Fibroblast of skin of right biceps (primary cell): ENCODE data around the gene SPAG9.
"Not testable (repeated sequence)": the region's sequence is repeated elsewhere in the genome, so short reads cannot be mapped to it uniquely, and the experiment has no call there.

Source experiments
- DNase-seq: peaks from one replicate; pipeline ENCODE4 v3.0.0-alpha.2; 2013

SPAG9 gene

GRCh38 chr17:50949989-50950877 lies 170.4 kb downstream of the SPAG9 start:
- peak; percentile 92 for DNase-seq

- DNase-seq: no peak
Observed at GRCh38 chr17:50949128-50949988, 171.3 kb downstream of the SPAG9 start.

DNA sequence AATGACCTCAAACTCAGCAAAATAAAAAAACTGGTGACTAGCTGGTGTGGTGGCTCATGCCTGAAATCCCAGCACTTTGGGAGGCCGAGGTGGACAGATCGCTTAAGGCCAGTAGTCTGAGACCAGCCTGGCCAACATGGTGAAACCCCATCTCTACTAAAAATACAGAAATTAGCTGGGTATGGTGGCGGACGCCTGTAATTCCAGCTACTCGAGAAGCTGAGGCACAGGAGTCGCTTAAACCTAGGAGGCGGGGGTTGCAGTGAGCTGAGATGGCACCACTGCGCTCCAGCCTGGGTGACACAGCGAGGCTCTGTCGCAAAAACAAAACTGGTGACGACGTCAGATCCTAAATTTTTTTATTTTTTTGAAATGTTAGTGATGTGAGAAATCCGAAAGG lies 172.0 kb downstream of the SPAG9 start:
- DNase-seq: no peak

- no peak for DNase-seq
Observed at GRCh38 chr17:50947782-50948543, 172.7 kb downstream of the SPAG9 start.

DNA sequence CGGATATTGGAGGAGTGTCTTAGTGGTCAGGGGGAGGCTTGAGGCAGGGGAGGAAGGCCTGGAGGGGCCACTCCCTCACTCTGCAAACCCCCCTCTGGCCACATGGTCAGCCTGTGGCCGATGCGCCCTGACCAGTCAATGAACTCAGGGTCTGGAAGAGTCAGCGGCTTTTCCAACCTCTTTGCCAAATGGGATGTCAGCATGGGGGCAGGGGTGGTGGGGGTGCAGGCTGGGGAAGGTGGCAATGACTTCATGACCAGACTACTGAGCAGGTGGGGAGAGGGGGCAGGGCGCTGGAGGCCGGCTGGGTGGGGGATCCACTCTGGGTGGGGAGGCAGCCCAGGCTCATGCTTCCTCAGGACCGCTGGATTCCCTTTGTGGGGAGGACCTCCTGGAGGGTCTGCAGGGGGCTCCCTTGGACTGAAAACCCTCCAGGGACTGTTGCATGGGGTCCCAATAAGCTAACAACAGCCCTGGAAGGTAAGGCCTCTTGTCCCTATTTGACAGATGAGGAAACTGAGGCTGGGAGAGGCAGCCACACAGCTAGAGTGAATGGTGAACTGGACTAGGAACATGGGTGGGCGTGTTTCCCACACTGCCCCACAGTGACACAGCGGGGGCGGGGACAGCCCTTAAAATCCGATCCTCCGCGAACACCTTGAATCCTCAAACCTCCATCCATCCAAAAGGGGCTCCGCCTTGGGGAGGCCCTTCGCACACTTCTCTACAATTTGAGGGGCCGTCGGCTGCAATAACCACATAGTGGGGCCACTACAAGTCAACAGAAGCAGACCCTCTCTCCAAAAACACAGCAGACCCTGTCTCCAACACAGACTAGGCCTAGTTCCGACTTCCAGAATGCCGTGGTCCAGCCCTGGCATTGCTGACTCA lies 173.5 kb downstream of the SPAG9 start:
- no peak for DNase-seq

GRCh38 chr17:50946223-50946890 lies 174.3 kb downstream of the SPAG9 start:
- DNase-seq: no peak

DNA sequence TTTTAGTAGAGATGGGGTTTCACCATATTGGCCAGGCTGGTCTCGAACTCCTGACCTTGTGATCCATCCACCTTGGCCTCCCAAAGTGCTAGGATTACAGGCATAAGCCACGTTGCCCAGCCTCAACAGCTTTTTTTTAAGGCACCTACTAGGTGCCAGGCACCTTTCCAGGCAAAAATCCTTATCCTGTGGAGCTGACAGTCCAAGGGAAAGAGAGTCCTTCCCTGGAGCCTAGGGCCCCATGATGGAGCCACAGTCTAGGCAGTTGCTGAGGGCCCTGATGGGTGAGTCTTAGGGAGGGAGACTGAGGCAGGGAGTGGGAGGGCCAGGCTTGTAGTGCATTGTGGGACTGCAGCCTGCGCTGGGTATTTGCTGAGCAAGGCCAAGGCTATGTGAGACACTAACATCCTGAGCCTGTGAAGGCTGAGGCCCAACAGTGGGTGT lies 174.9 kb downstream of the SPAG9 start:
- DNase-seq: no peak

- DNase-seq: no peak
Observed at GRCh38 chr17:50944902-50945720, 175.6 kb downstream of the SPAG9 start.

GRCh38 chr17:50944054-50944901 lies 176.4 kb downstream of the SPAG9 start:
- peak; percentile 67 for DNase-seq

DNA sequence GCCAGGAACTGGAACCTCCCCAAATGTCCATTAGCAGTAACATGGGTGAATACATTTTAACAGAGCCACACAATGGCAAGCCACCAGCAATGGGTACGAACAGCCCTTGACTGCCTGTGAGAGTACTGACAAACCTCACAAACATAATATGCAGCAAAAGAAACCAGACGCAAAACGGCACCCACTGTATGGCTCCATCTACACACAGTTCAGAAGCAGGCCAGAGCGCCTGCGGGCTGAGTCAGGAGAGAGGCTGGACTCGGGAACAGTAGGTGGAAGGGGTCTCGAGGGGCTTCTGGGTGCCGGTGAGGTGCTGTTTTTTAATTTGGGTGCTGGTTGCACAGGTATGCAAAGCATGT lies 177.1 kb downstream of the SPAG9 start:
- DNase-seq: no peak

- not testable (repeated sequence) for DNase-seq
Observed at GRCh38 chr17:50941676-50942048, 179.0 kb downstream of the SPAG9 start.

GRCh38 chr17:50939795-50940684 lies 180.6 kb downstream of the SPAG9 start:
- DNase-seq: no peak

DNA sequence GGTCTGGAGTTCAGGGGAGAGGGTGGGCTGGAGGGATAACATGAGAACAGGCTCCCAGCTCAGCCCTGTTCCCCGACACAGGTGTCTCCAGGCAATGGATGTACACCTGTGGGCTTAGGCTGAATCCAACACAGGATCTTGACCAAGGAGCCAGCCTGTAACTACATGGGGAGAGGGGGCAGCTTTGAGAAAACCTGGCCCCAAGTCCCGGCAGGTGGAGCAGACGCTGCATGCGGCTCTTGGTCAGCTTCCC lies 181.2 kb downstream of the SPAG9 start:
- DNase-seq: no peak

DNA sequence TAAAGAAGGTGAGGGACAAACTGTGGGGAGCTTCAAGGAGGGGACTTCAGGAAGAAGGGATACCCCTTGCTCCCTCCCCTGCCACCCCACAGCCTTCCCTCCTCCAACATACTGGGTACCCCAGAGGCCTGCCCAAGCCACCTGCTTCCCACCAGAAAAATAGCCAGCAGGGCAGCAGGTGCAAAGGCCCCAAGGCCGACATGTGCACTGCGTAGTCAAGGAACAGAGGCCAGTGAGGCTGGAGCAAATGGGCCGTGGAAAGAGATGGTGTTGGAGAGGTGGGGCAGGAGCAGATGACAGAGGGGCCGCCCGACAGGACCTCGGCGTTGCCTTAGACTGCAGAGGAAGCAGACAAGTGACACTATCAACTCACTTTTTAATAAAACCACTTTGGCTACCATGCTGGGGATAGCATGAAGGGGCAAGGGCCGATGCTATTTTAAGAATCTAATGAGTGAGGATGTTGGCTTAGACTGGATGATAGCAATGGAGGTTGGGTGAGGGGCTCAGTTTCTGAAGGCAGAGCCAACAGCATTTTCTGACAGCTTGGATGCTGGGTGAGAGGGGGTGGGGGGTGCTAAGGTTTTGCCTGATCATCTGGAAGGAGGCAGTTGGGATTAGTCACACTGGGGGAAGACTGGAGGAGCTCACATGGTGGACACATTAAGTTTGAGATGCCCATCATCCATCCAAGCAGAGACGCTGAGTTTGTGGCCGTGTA lies 181.7 kb downstream of the SPAG9 start:
- no peak for DNase-seq

DNA sequence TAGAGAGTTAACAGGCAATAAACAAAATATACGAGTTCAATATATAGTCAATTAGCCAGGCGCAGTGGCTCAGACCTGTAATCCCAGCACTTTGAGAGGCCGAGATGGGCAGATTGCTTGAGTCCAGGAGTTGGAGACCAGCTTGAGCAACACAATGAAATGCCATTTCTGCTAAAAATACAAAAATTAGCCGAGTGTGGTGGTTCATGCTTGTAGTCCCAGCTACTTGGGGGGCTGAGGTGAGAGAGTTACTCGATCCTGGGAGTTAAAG lies 184.7 kb downstream of the SPAG9 start:
- DNase-seq: no peak

- DNase-seq: no peak
Observed at GRCh38 chr17:50935221-50935995, 185.3 kb downstream of the SPAG9 start.

DNA sequence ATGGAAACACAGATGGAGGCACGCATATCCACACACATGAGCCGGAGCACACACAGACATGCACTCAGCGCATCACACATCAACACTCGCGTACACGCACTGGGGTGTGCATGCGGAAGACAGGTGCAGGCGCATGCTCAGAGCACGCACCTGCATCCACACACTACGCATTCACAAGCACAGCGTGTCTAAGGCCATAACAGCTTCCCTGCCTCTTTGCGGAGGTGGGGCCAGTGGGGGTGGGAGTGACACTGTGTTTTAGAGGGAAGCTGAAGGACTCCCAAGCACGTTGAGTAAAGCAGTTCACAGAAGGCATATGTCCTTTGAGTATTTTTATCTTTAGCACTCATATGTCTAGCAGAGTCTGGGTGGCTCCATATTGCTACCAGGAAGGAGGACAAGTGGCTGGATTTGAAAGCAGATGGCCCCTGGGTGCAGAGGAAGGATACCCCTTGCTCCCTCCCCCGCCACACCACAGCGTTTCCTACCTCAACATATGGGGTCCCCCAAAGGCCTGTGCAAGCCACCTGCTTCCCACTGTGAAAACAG lies 185.9 kb downstream of the SPAG9 start:
- DNase-seq: no peak
